SW 1271 (cell line): Measurements from ENCODE around the gene KCNA10.
A peak's percentile ranks its signal among the peaks of the same experiment; 100 is the strongest.

Experiments used
- DNase-seq, 2 experiments: peaks; one replicate each; lab custom pipeline; 2025; lab: John Stamatoyannopoulos, UW

KCNA10 gene

GRCh38 chr1:110501488-110502132, 17.4 kb downstream of the KCNA10 start:
- no peak for DNase-seq

GRCh38 chr1:110498270-110498669, 20.7 kb downstream of the KCNA10 start:
- DNase-seq = no peak

GRCh38 chr1:110495926-110496600, 22.9 kb downstream of the KCNA10 start:
- peak in 1 of 2 experiments; percentile 50 for DNase-seq

GRCh38 chr1:110494522-110495406, 24.2 kb downstream of the KCNA10 start:
- no peak for DNase-seq

- no peak for DNase-seq
These were observed 24.9 kb downstream of the KCNA10 start for GRCh38 chr1:110494036-110494435.

- DNase-seq = no peak
These were observed 25.8 kb downstream of the KCNA10 start for GRCh38 chr1:110493059-110493699.

- no peak for DNase-seq
These were observed 26.4 kb downstream of the KCNA10 start for GRCh38 chr1:110492573-110492972.

- DNase-seq = no peak
These were observed 28.1 kb downstream of the KCNA10 start for GRCh38 chr1:110490791-110491451.

- no peak for DNase-seq
These were observed 28.9 kb downstream of the KCNA10 start for GRCh38 chr1:110489973-110490542.

GRCh38 chr1:110489406-110489805, 29.6 kb downstream of the KCNA10 start:
- no peak for DNase-seq

GRCh38 chr1:110488867-110489266, 30.1 kb downstream of the KCNA10 start:
- no peak for DNase-seq

- DNase-seq = no peak
These were observed 30.8 kb downstream of the KCNA10 start for GRCh38 chr1:110488161-110488560.

- DNase-seq = no peak
These were observed 31.2 kb downstream of the KCNA10 start for GRCh38 chr1:110487726-110488125.

- no peak for DNase-seq
These were observed 33.2 kb downstream of the KCNA10 start for GRCh38 chr1:110485725-110486124.

- no peak for DNase-seq
These were observed 34.2 kb downstream of the KCNA10 start for GRCh38 chr1:110484801-110485200.

GRCh38 chr1:110483308-110483685, 35.7 kb downstream of the KCNA10 start:
- DNase-seq = no peak

- no peak for DNase-seq
These were observed 36.2 kb downstream of the KCNA10 start for GRCh38 chr1:110482662-110483307.

- DNase-seq = no peak
These were observed 36.9 kb downstream of the KCNA10 start for GRCh38 chr1:110481968-110482623.

- DNase-seq = no peak
These were observed 38.4 kb downstream of the KCNA10 start for GRCh38 chr1:110480356-110481096.

GRCh38 chr1:110478886-110479285, 40.1 kb downstream of the KCNA10 start:
- no peak for DNase-seq
